K562 (cell line): ENCODE data around the gene CIAO2A. TPM values are rescaled to one million over a fixed set of nuclear protein-coding genes. Genes with fewer than 3 reads are reported as not detected.

Experiments used
- ATAC-seq: fragments of 200-7000 bp; cut with Tn5 transposase; 3 replicates; pipeline ENCODE4 v1.9.1; 2020; ENCODE audit warnings: moderate library complexity
- BruUV-seq: library from RNA; stranded (reverse); fragments of 400-500 nt; replicated peaks from 2 replicates; lab custom pipeline; 2021; lab: Mats Ljungman, UMichigan
- CTCF ChIA-PET: fragments of 300-600 bp; formaldehyde crosslinking; extraction: SDS; loops from one replicate; lab custom pipeline; 2021; ENCODE audit warnings: low intra/inter-chr PET ratio; lab: Yijun Ruan, JAX
- POLR2A ChIA-PET: fragments of 300-600, 350-650 bp; sonication (Branson Sonifier 250); formaldehyde crosslinking; extraction: SDS; loops from one replicate; lab custom pipeline; 2021; ENCODE audit warnings: antibody characterized with exemption, inconsistent platforms; lab: Yijun Ruan, JAX
- DNase-seq, 4 experiments: peaks; one replicate each; pipeline versions ENCODE4 v3.0.0 to v3.0.0-alpha.2; 2011 to 2018; ENCODE audit warnings: low spot score in 3 of 4, mixed read lengths in 3 of 4; ENCODE audit errors: extremely low read depth in 1 of 4
- FAIRE-seq: peaks from 2 replicates; lab custom pipeline; 2011; peaks lifted over from hg19 to GRCh38; lab: Jason Lieb, UNC
- H2AFZ ChIP-seq: 2 replicates; pipeline ENCODE4 v1.6.0; 2011; ENCODE audit warnings: low read depth, low read length, control low read depth, inconsistent platforms
- H3K27ac ChIP-seq: fragments of 200-600 bp; 3 replicates; pipeline ENCODE4 v1.8.0; 2011; ENCODE audit warnings: low read depth, mild to moderate bottlenecking, control low read depth, inconsistent platforms, low read length, moderate library complexity, mixed read lengths; ENCODE audit errors: extremely low read depth
- H3K27me3 ChIP-seq, 2 experiments: fragments of 300-600 bp in 1 of 2; 2 replicates in 1 of 2; 3 replicates in 1 of 2; pipeline versions ENCODE4 v1.6.0 to v1.8.0; 2011; ENCODE audit warnings: inconsistent platforms in 2 of 2, low read length in 2 of 2, mild to moderate bottlenecking in 1 of 2, mixed read lengths in 1 of 2, moderate library complexity in 1 of 2; ENCODE audit not compliant: control insufficient read depth in 2 of 2, insufficient read depth in 2 of 2
- H3K36me3 ChIP-seq: fragments of 300-600 bp; 3 replicates; pipeline ENCODE4 v1.8.0; 2011; ENCODE audit warnings: mild to moderate bottlenecking, low read length, inconsistent platforms; ENCODE audit not compliant: control insufficient read depth, insufficient read depth
- H3K4me1 ChIP-seq, 2 experiments: fragments of 200-600 bp in 1 of 2; replicated peaks in 1 of 2; 2 replicates in 1 of 2; 3 replicates in 1 of 2; pipeline versions ENCODE4 v1.5.1 to v1.8.0; 2011; ENCODE audit warnings: inconsistent platforms in 2 of 2, low read length in 2 of 2, mild to moderate bottlenecking in 1 of 2, mixed read lengths in 1 of 2, moderate library complexity in 1 of 2; ENCODE audit not compliant: control insufficient read depth in 2 of 2, insufficient read depth in 2 of 2
- H3K4me2 ChIP-seq: 2 replicates; pipeline ENCODE4 v1.6.1; 2011; ENCODE audit warnings: low read length, control low read depth, inconsistent platforms, mixed read lengths; ENCODE audit not compliant: insufficient read depth
- H3K4me3 ChIP-seq: fragments of 200-600 bp; sonication (generic), shearing (Covaris generic); 2 replicates; pipeline ENCODE4 v1.5.1; 2016; ENCODE audit warnings: control low read depth, inconsistent platforms
- H3K79me2 ChIP-seq: fragments of 200-600 bp; 3 replicates; pipeline ENCODE4 v1.8.0; 2011; ENCODE audit warnings: low read length, inconsistent platforms; ENCODE audit not compliant: control insufficient read depth, insufficient read depth
- H3K9ac ChIP-seq, 2 experiments: 2 replicates each; pipeline versions ENCODE4 v1.6.0 to v1.6.1; 2011; ENCODE audit warnings: low read depth in 2 of 2, low read length in 2 of 2, control low read depth in 1 of 2, inconsistent platforms in 1 of 2, mild to moderate bottlenecking in 1 of 2, mixed read lengths in 1 of 2; ENCODE audit not compliant: insufficient read depth in 1 of 2
- H3K9me1 ChIP-seq: one replicate; pipeline ENCODE4 v1.6.0; 2011; ENCODE audit warnings: inconsistent platforms, mild to moderate bottlenecking, low read length, moderate library complexity; ENCODE audit not compliant: control insufficient read depth, insufficient read depth
- H3K9me3 ChIP-seq: replicated peaks from 2 replicates; pipeline ENCODE4 v1.5.1; 2011; ENCODE audit warnings: low read depth, low read length, inconsistent platforms; ENCODE audit not compliant: control insufficient read depth, insufficient read depth
- H4K20me1 ChIP-seq: replicated peaks from 2 replicates; pipeline ENCODE4 v1.6.1; 2011; ENCODE audit warnings: low read length, inconsistent platforms, mixed read lengths; ENCODE audit not compliant: control insufficient read depth, insufficient read depth
- BRD4 ChIP-seq: fragments of 200-600 bp; sonication (generic); IDR thresholded peaks from 2 replicates; pipeline ENCODE4 v1.6.1; 2017; ENCODE audit warnings: inconsistent platforms
- DMBX1 ChIP-seq: fragments of 250-450 bp; sonication (Bioruptor Pico); IDR thresholded peaks from 2 replicates; pipeline ENCODE4 v1.8.0; 2022; ENCODE audit warnings: inconsistent platforms, mild to moderate bottlenecking, moderate library complexity, borderline replicate concordance
- ESRRA ChIP-seq: fragments of 450-650 bp; IDR thresholded peaks from 2 replicates; pipeline ENCODE4 v1.6.1; 2014; ENCODE audit warnings: low read depth, mild to moderate bottlenecking, moderate library complexity, borderline replicate concordance
- HDAC2 ChIP-seq: fragments of 450-650 bp; IDR thresholded peaks from 2 replicates; pipeline ENCODE4 v1.6.1; 2016; ENCODE audit warnings: mild to moderate bottlenecking
- HOMEZ ChIP-seq: fragments of 250-450 bp; sonication (Bioruptor Pico); IDR thresholded peaks from 2 replicates; pipeline ENCODE4 v1.4.0; 2020; ENCODE audit warnings: mild to moderate bottlenecking, moderate library complexity
- IRF2 ChIP-seq: sonication (generic); formaldehyde crosslinking; IDR thresholded peaks from 2 replicates; pipeline ENCODE4 v1.8.1; 2022; ENCODE audit warnings: mild to moderate bottlenecking, missing genetic modification reagents
- MCM2 ChIP-seq: fragments of 450-650 bp; IDR thresholded peaks from 2 replicates; pipeline ENCODE4 v1.6.1; 2017; ENCODE audit warnings: low read depth, mild to moderate bottlenecking
- NFIX ChIP-seq: fragments of 250-450 bp; sonication (Bioruptor Pico); IDR thresholded peaks from 2 replicates; pipeline ENCODE4 v1.4.0; 2020; ENCODE audit warnings: low read depth, mild to moderate bottlenecking, moderate library complexity
- NR4A1 ChIP-seq, 2 experiments: fragments of 250-450 bp in 1 of 2; fragments of 450-650 bp in 1 of 2; sonication (Bioruptor Pico) in 1 of 2; IDR thresholded peaks; 2 replicates each; pipeline versions ENCODE4 v1.4.0 to v1.6.1; 2016 to 2020; ENCODE audit warnings: mild to moderate bottlenecking in 2 of 2, missing compliant biosample characterization in 1 of 2, missing genetic modification characterization in 1 of 2, moderate library complexity in 1 of 2
- PPARD ChIP-seq: fragments of 250-450 bp; sonication (Bioruptor Pico); IDR thresholded peaks from 2 replicates; pipeline ENCODE4 v1.8.0; 2022; ENCODE audit warnings: inconsistent platforms, mild to moderate bottlenecking, moderate library complexity
- RBM39 ChIP-seq: fragments of 200-400 bp; formaldehyde crosslinking; optimal IDR thresholded peaks from 2 replicates; pipeline ENCODE3; 2018; ENCODE audit warnings: low read depth, low read length
- SMARCA5 ChIP-seq: fragments of 450-650 bp; IDR thresholded peaks from 2 replicates; pipeline ENCODE4 v1.6.1; 2016
- STAG1 ChIP-seq: sonication (generic); formaldehyde crosslinking; IDR thresholded peaks from 2 replicates; pipeline ENCODE4 v1.5.0; 2020; ENCODE audit warnings: missing genetic modification reagents, borderline replicate concordance
- TAF9B ChIP-seq: fragments of 450-650 bp; IDR thresholded peaks from 2 replicates; pipeline ENCODE4 v1.6.1; 2018; ENCODE audit warnings: mild to moderate bottlenecking; ENCODE audit not compliant: partially characterized antibody
- VEZF1 ChIP-seq: fragments of 200-800 bp; sonication (Bioruptor generic); IDR thresholded peaks from 2 replicates; pipeline ENCODE4 v1.6.1; 2017; ENCODE audit warnings: missing genetic modification characterization, missing compliant biosample characterization
- ZBTB34 ChIP-seq: fragments of 250-450 bp; sonication (Bioruptor Pico); IDR thresholded peaks from 2 replicates; pipeline ENCODE4 v1.8.0; 2021; ENCODE audit warnings: mild to moderate bottlenecking, moderate library complexity
- ZNF133 ChIP-seq: fragments of 250-450 bp; sonication (Bioruptor Pico); IDR thresholded peaks from 2 replicates; pipeline ENCODE4 v1.4.0; 2020; ENCODE audit warnings: mild to moderate bottlenecking
- ZNF143 ChIP-seq: sonication (generic); formaldehyde crosslinking; IDR thresholded peaks from 2 replicates; pipeline ENCODE4 v1.9.0; 2022; ENCODE audit warnings: mild to moderate bottlenecking, missing genetic modification reagents
- ZNF766 ChIP-seq: fragments of 200-800 bp; sonication (Bioruptor generic); conservative IDR thresholded peaks from 2 replicates; pipeline ENCODE4 v1.6.1; 2016; ENCODE audit warnings: missing genetic modification characterization, missing compliant biosample characterization
- WGBS: fragments of 100-300 bp; shearing (Covaris generic); methylation state at CpG from one replicate; pipeline ENCODE4 v1.1.6; 2016; ENCODE audit warnings: low coverage, mixed read lengths; ENCODE audit not compliant: insufficient coverage; ENCODE audit errors: missing lambda C conversion rate; 5-methylcytosine and 5-hydroxymethylcytosine counted together
- in situ Hi-C: fragments of 300-500 bp; cut with MboI; formaldehyde crosslinking; loops from 4 replicates; pipeline ENCODE4 v1.15.0; 2018; ENCODE audit warnings: inconsistent platforms, mixed read lengths
- intact Hi-C: fragments of 100-400 bp; cut with micrococcal nuclease; formaldehyde crosslinking; loops from 2 replicates; pipeline ENCODE4 v1.14.2; 2022
- polyA plus RNA-seq, 8 experiments: library from polyadenylated mRNA; depleted of rRNA in 4 of 8; stranded (reverse) in 5 of 8; unstranded in 3 of 8; fragments of >200 nt; fragmentation: Nextera tagmentation in 2 of 8; fragmentation: Illumina TruSeq in 1 of 8; extraction: Ambion mirVana in 2 of 8; extraction: Trizol in 1 of 8; gene quantifications; 2 replicates each; pipeline versions ENCODE4 v1.2.1 to v1.2.3, GENCODE V29; 2011 to 2014; ENCODE audit warnings: inconsistent platforms in 1 of 8, missing spikeins in 1 of 8
- total RNA-seq, 7 experiments: library from RNA; depleted of rRNA in 6 of 7; stranded (reverse); fragments of >200 nt in 6 of 7; fragmentation: Illumina TruSeq in 2 of 7; extraction: Trizol in 2 of 7; gene quantifications; 2 replicates each; pipeline versions ENCODE4 v1.2.1 to v1.2.3, GENCODE V29; 2011 to 2021; ENCODE audit warnings: low replicate concordance in 1 of 7

Gene CIAO2A
- total and polyA plus RNA-seq, 9 of the 15 experiments (the other 6 are each of a cell fraction or from before 2014, with no cell fraction given): 161 to 429 (median 313) TPM

- TF ChIP-seq BRD4 (no peak), ZNF133 (CRISPR knock-in tag) (no peak), SMARCA5 (no peak), IRF2 (CRISPR knock-in tag) (no peak), ESRRA (no peak), ZNF766 (CRISPR knock-in tag) (no peak), RBM39 (no peak), MCM2 (no peak)
- TF ChIP-seq, all 486 proteins: peak for 0
Measured at GRCh38 chr15:64037116-64037515, 56.5 kb downstream of the CIAO2A start (continued).

GRCh38 chr15:64035525-64035924 lies 58.1 kb downstream of the CIAO2A start:
- Histone ChIP-seq H4K20me1 (no peaks in the 10 kb centered on the region), H3K9me1 (no peaks in the 10 kb centered on the region)
- no peak for TF ChIP-seq VEZF1
- TF ChIP-seq STAG1 (CRISPR knock-in tag): no peak
- TF ChIP-seq ZNF143 (CRISPR knock-in tag): no peak
- no peak for TF ChIP-seq HDAC2
- TF ChIP-seq TAF9B: no peak
- TF ChIP-seq DMBX1: no peak
- TF ChIP-seq NFIX (CRISPR knock-in tag): no peak
- TF ChIP-seq NR4A1 (CRISPR knock-in tag; IDR thresholded peaks at IDR 0.05): no peak
- no peak for TF ChIP-seq NR4A1 (tag; IDR thresholded peaks at IDR 0.05)
- no peak for TF ChIP-seq ZBTB34 (CRISPR knock-in tag)
- TF ChIP-seq PPARD (CRISPR knock-in tag): no peak
- no peak for TF ChIP-seq HOMEZ (CRISPR knock-in tag)

More at GRCh38 chr15:64035525-64035924, 58.1 kb downstream of the CIAO2A start:
- Histone ChIP-seq H3K4me3 (no peak overlapping the region), H3K4me1 (peaks cover 8% of the 10 kb centered on the region in 2 experiments; a peak in 3 of 5 replicates), H3K9ac (no peak overlapping the region), H3K9me3 (no peaks in the 10 kb centered on the region), H3K36me3 (no peaks in the 10 kb centered on the region), H3K4me2 (no peak overlapping the region), H3K27ac (no peak overlapping the region), H3K27me3 (no peaks in the 10 kb centered on the region), H3K79me2 (no peaks in the 10 kb centered on the region), H2AFZ (no peak overlapping the region)
- WGBS: 30% methylated on average over 1 of the region's 1 CpG
- in situ Hi-C loops (no loop called here), intact Hi-C loops (no loop called here)
- POLR2A ChIA-PET: no interaction called here
- DNase-seq (no peak), ATAC-seq (no peak), FAIRE-seq (no peak)
- no TSS peak for BruUV-seq
- CTCF ChIA-PET: no interaction called here
